Activated naive CD4-positive, alpha-beta T cell treated with anti-CD3 and anti-CD28 coated beads, Interleukin-2, amount 50 U/mL, for 24 hours (primary cell): ENCODE measurements around the gene LAS1L.

Source experiments
- H3K27ac Mint-ChIP-seq: one replicate; pipeline ENCODE4 v1.8.0; 2021; ENCODE audit warnings: mild to moderate bottlenecking, mixed read lengths
- H3K27me3 Mint-ChIP-seq: one replicate; pipeline ENCODE4 v1.8.0; 2021; ENCODE audit warnings: mixed read lengths
- H3K36me3 Mint-ChIP-seq: one replicate; pipeline ENCODE4 v1.8.0; 2021; ENCODE audit warnings: mixed read lengths
- H3K4me1 Mint-ChIP-seq: one replicate; pipeline ENCODE4 v1.8.0; 2021; ENCODE audit warnings: mixed read lengths
- H3K4me3 Mint-ChIP-seq: one replicate; pipeline ENCODE4 v1.8.0; 2021; ENCODE audit warnings: mild to moderate bottlenecking, mixed read lengths
- H3K9me3 Mint-ChIP-seq: one replicate; pipeline ENCODE4 v1.8.0; 2021; ENCODE audit warnings: mixed read lengths

The LAS1L gene

GRCh38 chrX:65476564-65476963 lies 58.0 kb downstream of the LAS1L start:
- Mint-ChIP-seq H3K4me3 (no peak overlapping the region), H3K27me3 (no peaks in the 10 kb centered on the region), H3K9me3 (no peaks in the 10 kb centered on the region), H3K27ac (no peak overlapping the region), H3K36me3 (peaks cover 19% of the 10 kb centered on the region), H3K4me1 (no peaks in the 10 kb centered on the region)

GRCh38 chrX:65463550-65463949 lies 71.0 kb downstream of the LAS1L start:
- Mint-ChIP-seq H3K27ac (no peak overlapping the region), H3K27me3 (no peaks in the 10 kb centered on the region), H3K4me3 (no peak overlapping the region), H3K36me3 (peaks cover 6% of the 10 kb centered on the region), H3K4me1 (no peaks in the 10 kb centered on the region), H3K9me3 (no peaks in the 10 kb centered on the region)
